DND-41 (cell line): ENCODE data around the gene PPFIA1.

Experiments used
- ATAC-seq: fragments of 200-7000 bp; cut with Tn5 transposase; 3 replicates; pipeline ENCODE4 v1.9.1; 2021; ENCODE audit warnings: low read depth; ENCODE audit not compliant: insufficient read depth
- DNase-seq: peaks from one replicate; pipeline ENCODE4 v3.0.0-alpha.2; 2020
- H2AFZ ChIP-seq: 2 replicates; pipeline ENCODE4 v1.6.0; 2012; ENCODE audit warnings: low read depth, low read length
- H3K27ac ChIP-seq: 2 replicates; pipeline ENCODE4 v1.5.1; 2012; ENCODE audit warnings: low read length, inconsistent platforms
- H3K27me3 ChIP-seq: fragments of 200-600 bp; sonication (generic); 2 replicates; pipeline ENCODE4 v1.6.0; 2012; ENCODE audit warnings: low read length, mild to moderate bottlenecking, inconsistent platforms; ENCODE audit not compliant: insufficient read depth, poor library complexity
- H3K36me3 ChIP-seq: 2 replicates; pipeline ENCODE4 v1.5.1; 2012; ENCODE audit warnings: low read length, inconsistent platforms; ENCODE audit not compliant: insufficient read depth
- H3K4me1 ChIP-seq: 2 replicates; pipeline ENCODE4 v1.5.1; 2012; ENCODE audit warnings: mild to moderate bottlenecking, low read length; ENCODE audit not compliant: insufficient read depth
- H3K4me2 ChIP-seq: 2 replicates; pipeline ENCODE4 v1.6.0; 2012; ENCODE audit warnings: mild to moderate bottlenecking, moderate library complexity, low read length, inconsistent platforms; ENCODE audit not compliant: insufficient read depth
- H3K4me3 ChIP-seq, 2 experiments: fragments of 200-600 bp in 1 of 2; shearing (Covaris generic) in 1 of 2; 2 replicates each; pipeline ENCODE4 v1.5.1; 2012 to 2016; ENCODE audit warnings: inconsistent platforms in 2 of 2, low read length in 2 of 2, mild to moderate bottlenecking in 2 of 2, low read depth in 1 of 2, moderate library complexity in 1 of 2
- H3K79me2 ChIP-seq: 2 replicates; pipeline ENCODE4 v1.6.0; 2012; ENCODE audit warnings: low read length, inconsistent platforms; ENCODE audit not compliant: insufficient read depth
- H3K9ac ChIP-seq: 2 replicates; pipeline ENCODE4 v1.6.0; 2012; ENCODE audit warnings: low read depth, mild to moderate bottlenecking, inconsistent platforms, low read length, moderate library complexity
- H3K9me3 ChIP-seq: 2 replicates; pipeline ENCODE4 v1.5.1; 2012; ENCODE audit warnings: low read length, moderate library complexity, mild to moderate bottlenecking, inconsistent platforms; ENCODE audit not compliant: insufficient read depth, severe bottlenecking
- H4K20me1 ChIP-seq: 2 replicates; pipeline ENCODE4 v1.6.0; 2012; ENCODE audit warnings: low read length; ENCODE audit not compliant: insufficient read depth
- EZH2 ChIP-seq: IDR thresholded peaks from 3 replicates; pipeline ENCODE4 v1.6.1; 2012; ENCODE audit warnings: borderline replicate concordance, low read depth, mild to moderate bottlenecking, moderate library complexity, low read length, inconsistent platforms; ENCODE audit not compliant: severe bottlenecking
- TF ChIP-seq, protein P1 (sequence below): IDR thresholded peaks from 2 replicates; pipeline ENCODE4 v1.5.1; 2012; ENCODE audit warnings: borderline replicate concordance, low read length, moderate library complexity, mild to moderate bottlenecking; ENCODE audit not compliant: poor library complexity, severe bottlenecking; ENCODE audit errors: extremely low read depth

Gene PPFIA1

DNA sequence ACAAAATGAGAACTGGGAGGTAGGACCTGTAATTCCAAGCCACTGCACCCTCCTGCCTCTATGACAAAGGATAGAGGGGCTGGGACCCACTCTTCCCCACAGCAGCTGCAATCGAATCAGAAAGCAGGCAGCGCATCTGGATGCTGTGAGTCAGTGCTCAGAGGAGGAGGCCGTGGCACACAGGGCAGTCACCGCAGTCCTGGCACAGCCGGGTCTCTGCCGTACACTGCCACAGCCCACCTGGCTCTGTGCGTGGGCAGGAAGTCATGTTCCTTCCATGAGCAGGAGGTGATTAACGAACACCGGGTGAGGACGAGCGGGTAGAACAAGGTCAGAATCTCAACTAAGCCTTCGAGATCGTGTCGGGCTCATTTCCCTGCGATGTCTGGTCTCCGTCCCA is 30.2 kb upstream of the PPFIA1 start:
- Histone ChIP-seq H3K79me2 (no peaks in the 10 kb centered on the region), H3K9me3 (no peaks in the 10 kb centered on the region), H2AFZ (no peak overlapping the region), H4K20me1 (no peaks in the 10 kb centered on the region), H3K4me2 (no peak overlapping the region), H3K36me3 (no peaks in the 10 kb centered on the region), H3K4me1 (no peaks in the 10 kb centered on the region), H3K27me3 (peaks cover 13% of the 10 kb centered on the region), H3K9ac (no peak overlapping the region), H3K27ac (no peak overlapping the region), H3K4me3 (no peak overlapping the region)
- TF ChIP-seq, protein P1, sequence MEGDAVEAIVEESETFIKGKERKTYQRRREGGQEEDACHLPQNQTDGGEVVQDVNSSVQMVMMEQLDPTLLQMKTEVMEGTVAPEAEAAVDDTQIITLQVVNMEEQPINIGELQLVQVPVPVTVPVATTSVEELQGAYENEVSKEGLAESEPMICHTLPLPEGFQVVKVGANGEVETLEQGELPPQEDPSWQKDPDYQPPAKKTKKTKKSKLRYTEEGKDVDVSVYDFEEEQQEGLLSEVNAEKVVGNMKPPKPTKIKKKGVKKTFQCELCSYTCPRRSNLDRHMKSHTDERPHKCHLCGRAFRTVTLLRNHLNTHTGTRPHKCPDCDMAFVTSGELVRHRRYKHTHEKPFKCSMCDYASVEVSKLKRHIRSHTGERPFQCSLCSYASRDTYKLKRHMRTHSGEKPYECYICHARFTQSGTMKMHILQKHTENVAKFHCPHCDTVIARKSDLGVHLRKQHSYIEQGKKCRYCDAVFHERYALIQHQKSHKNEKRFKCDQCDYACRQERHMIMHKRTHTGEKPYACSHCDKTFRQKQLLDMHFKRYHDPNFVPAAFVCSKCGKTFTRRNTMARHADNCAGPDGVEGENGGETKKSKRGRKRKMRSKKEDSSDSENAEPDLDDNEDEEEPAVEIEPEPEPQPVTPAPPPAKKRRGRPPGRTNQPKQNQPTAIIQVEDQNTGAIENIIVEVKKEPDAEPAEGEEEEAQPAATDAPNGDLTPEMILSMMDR: no peak
- no peak for TF ChIP-seq EZH2
- DNase-seq (peak; percentile 7), ATAC-seq (peak; percentile 52; the same call in 2 of the 3 replicates)

DNA sequence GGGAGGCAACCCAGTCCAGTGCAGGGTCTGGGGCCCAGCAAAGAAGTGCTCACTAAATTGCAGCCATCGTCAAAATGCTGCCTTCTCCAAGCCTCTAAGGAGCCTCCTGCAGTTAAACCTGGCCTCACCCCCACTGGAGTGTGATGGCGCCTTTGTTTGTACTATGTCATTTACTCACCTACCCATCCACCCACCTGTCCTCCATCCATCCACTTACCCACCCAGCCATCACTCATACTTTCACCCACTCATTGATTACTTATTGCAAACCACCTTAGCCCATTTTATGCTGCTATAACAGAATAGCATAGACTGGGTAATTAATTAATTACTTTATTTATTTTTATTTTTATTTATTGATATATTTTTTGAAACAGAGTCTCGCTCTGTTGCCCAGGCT is 28.8 kb upstream of the PPFIA1 start:
- TF ChIP-seq, protein P1: no peak
- TF ChIP-seq EZH2: no peak
- no peak overlapping the region for H3K4me2 ChIP-seq
- DNase-seq (no peak), ATAC-seq (no peak)
- no peaks in the 10 kb centered on the region for H3K79me2 ChIP-seq
- no peaks in the 10 kb centered on the region for H3K4me1 ChIP-seq
- peaks cover 13% of the 10 kb centered on the region for H3K27me3 ChIP-seq
- H3K27ac ChIP-seq: no peak overlapping the region
- H3K9me3 ChIP-seq: no peaks in the 10 kb centered on the region
- no peak overlapping the region for H3K4me3 ChIP-seq
- no peak overlapping the region for H3K9ac ChIP-seq
- H4K20me1 ChIP-seq: no peaks in the 10 kb centered on the region
- no peaks in the 10 kb centered on the region for H3K36me3 ChIP-seq
- H2AFZ ChIP-seq: no peak overlapping the region

DNA sequence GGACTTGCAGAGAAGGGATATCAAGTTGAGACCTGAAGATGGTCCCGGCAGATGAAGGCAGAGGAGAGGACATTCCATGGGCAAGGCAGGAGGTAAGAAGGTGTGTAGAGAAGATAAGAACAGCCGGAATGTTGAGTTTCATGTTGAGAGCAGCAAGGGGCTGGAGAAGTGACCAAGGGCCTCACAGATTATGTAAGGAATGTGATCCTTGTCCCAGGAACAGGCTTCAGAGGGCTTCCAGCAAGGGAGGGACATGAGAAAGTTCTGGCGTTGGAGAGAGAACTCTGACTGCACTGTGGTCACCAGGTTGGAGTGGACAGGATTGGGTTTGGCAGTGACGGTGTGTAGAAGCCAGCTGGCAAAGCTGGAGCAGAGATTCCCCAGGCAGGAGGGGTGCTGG is 27.6 kb upstream of the PPFIA1 start:
- peaks cover 13% of the 10 kb centered on the region for H3K27me3 ChIP-seq
- no peak overlapping the region for H3K4me2 ChIP-seq
- H4K20me1 ChIP-seq: no peaks in the 10 kb centered on the region
- no peak for DNase-seq
- H3K9ac ChIP-seq: no peak overlapping the region
- H2AFZ ChIP-seq: no peak overlapping the region
- no peak for ATAC-seq
- TF ChIP-seq, protein P1: no peak
- TF ChIP-seq EZH2: no peak
- no peaks in the 10 kb centered on the region for H3K4me1 ChIP-seq
- H3K9me3 ChIP-seq: no peaks in the 10 kb centered on the region
- no peak overlapping the region for H3K4me3 ChIP-seq
- H3K36me3 ChIP-seq: no peaks in the 10 kb centered on the region
- no peak overlapping the region for H3K27ac ChIP-seq
- H3K79me2 ChIP-seq: no peaks in the 10 kb centered on the region

DNA sequence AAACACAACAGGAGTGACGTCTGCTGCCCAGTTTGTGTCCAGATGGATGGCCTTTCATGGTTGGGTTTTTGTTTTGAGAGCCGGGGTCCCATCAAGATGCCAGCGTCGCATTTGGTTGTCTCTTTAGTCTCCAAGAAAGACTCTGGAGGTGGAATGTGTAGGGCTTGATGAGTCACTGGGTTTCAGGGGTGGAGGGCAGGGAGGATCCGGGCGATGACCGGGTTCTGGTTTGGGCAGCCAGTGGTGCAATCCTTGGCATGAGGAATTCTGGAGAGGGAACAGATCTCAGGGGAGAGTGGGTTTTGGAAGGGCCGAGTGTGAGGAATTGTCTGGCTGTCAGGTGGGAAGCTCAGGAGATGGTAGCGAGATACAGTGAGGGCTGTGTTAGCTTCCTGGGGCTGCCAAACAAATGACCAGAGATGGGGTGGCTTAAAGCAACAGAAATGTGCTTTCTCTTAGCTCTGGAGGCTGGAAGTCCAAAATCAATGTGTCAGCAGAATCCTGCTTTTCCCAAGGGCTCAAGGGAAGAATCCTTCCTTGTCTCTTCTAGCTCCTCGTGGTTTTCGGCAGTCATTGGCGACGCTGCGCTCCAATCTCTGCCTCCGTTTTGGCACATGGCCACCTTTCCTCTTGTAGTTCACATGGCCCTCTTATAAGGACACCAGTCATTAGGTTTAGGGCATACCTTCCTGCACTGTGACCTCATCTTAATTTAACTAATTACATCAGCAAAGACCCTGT is 26.4 kb upstream of the PPFIA1 start:
- Histone ChIP-seq H2AFZ (no peak overlapping the region), H3K9ac (no peak overlapping the region), H3K27ac (no peak overlapping the region), H3K9me3 (no peaks in the 10 kb centered on the region), H3K4me3 (no peak overlapping the region), H3K27me3 (peaks cover 13% of the 10 kb centered on the region), H3K4me1 (no peaks in the 10 kb centered on the region), H3K36me3 (no peaks in the 10 kb centered on the region), H3K4me2 (no peak overlapping the region), H4K20me1 (no peaks in the 10 kb centered on the region), H3K79me2 (no peaks in the 10 kb centered on the region)
- DNase-seq: no peak
- TF ChIP-seq, protein P1: no peak
- no peak for TF ChIP-seq EZH2
- ATAC-seq: no peak
